ENCODE measurements around the gene NACC2. TPM values are rescaled to one million over a fixed set of nuclear protein-coding genes. Genes with fewer than 3 reads are reported as not detected.

Gene NACC2
- total RNA-seq, 4 donors from 2014 or later, result 26.0 to 51.7 (median 43.5) TPM

GRCh38 chr9:135994501-135995192 is 100.4 kb downstream of the NACC2 start:
- peaks cover 22 to 24% of the 10 kb centered on the region in 2 donors for H3K4me1 ChIP-seq
- ATAC-seq, result no peak
- TF ChIP-seq POLR2A (IDR thresholded peaks at IDR 0.05) (no peak), CTCF (IDR thresholded peaks at IDR 0.05 in 4 of 5, conservative IDR thresholded peaks at IDR 0.05 in 1 of 5) (no peak)
- H3K27me3 ChIP-seq, result peaks cover 0 to 8% (median 0%) of the 10 kb centered on the region in 3 donors
- no peak overlapping the region for H3K27ac ChIP-seq
- H3K4me3 ChIP-seq, result no peak overlapping the region
- intact Hi-C loops (cut with DNase I; ENCODE audit: low total_unique reads) (no loop called here), in situ Hi-C loops (cut with MboI; ENCODE audit: low sequenced_read_pairs in 4 of 4) (no loop called here)
- H3K9me3 ChIP-seq, result no peaks in the 10 kb centered on the region
- H3K36me3 ChIP-seq, result no peaks in the 10 kb centered on the region
- DNase-seq, result no peak

- ATAC-seq (no peak), DNase-seq (no peak)
- TF ChIP-seq POLR2A (IDR thresholded peaks at IDR 0.05), result no peak
- no peak for TF ChIP-seq CTCF (IDR thresholded peaks at IDR 0.05 in 4 of 5, conservative IDR thresholded peaks at IDR 0.05 in 1 of 5)
- Histone ChIP-seq H3K9me3 (no peaks in the 10 kb centered on the region), H3K27me3 (peaks cover 0 to 11% (median 0%) of the 10 kb centered on the region in 3 donors), H3K27ac (peak overlapping the region in 3 of 4 donors; percentile 76 to 83 (median 79)), H3K4me1 (peaks cover 22 to 24% of the 10 kb centered on the region in 2 donors), H3K4me3 (no peak overlapping the region), H3K36me3 (no peaks in the 10 kb centered on the region)
- in situ Hi-C loops (cut with MboI; ENCODE audit: low sequenced_read_pairs in 4 of 4) (no loop called here), intact Hi-C loops (cut with DNase I; ENCODE audit: low total_unique reads) (no loop called here)
These were observed 101.2 kb downstream of the NACC2 start for GRCh38 chr9:135993765-135994500.

GRCh38 chr9:135993409-135993742 is 101.7 kb downstream of the NACC2 start:
- ATAC-seq, result no peak
- Histone ChIP-seq H3K36me3 (no peaks in the 10 kb centered on the region), H3K4me3 (peak overlapping the region in 2 of 4 donors; percentile 31 to 32), H3K9me3 (no peaks in the 10 kb centered on the region), H3K27me3 (peaks cover 0 to 11% (median 0%) of the 10 kb centered on the region in 3 donors), H3K27ac (peak overlapping the region; percentile 76 to 83 (median 78)), H3K4me1 (peaks cover 22 to 24% of the 10 kb centered on the region in 2 donors)
- in situ Hi-C loops (cut with MboI; ENCODE audit: low sequenced_read_pairs in 4 of 4), result no loop called here
- no peak for DNase-seq
- intact Hi-C loops (cut with DNase I; ENCODE audit: low total_unique reads), result no loop called here
- no peak for TF ChIP-seq CTCF (IDR thresholded peaks at IDR 0.05 in 4 of 5, conservative IDR thresholded peaks at IDR 0.05 in 1 of 5)
- no peak for TF ChIP-seq POLR2A (IDR thresholded peaks at IDR 0.05)

GRCh38 chr9:135992486-135993408 is 102.3 kb downstream of the NACC2 start:
- Histone ChIP-seq H3K4me3 (peak overlapping the region; percentile 31 to 43 (median 34)), H3K9me3 (no peaks in the 10 kb centered on the region), H3K27me3 (peaks cover 0 to 11% (median 0%) of the 10 kb centered on the region in 3 donors), H3K27ac (peak overlapping the region; percentile 76 to 83 (median 78)), H3K36me3 (no peaks in the 10 kb centered on the region), H3K4me1 (peaks cover 22 to 24% of the 10 kb centered on the region in 2 donors)
- peak; percentile 59 to 71 for DNase-seq
- TF ChIP-seq CTCF (IDR thresholded peaks at IDR 0.05 in 4 of 5, conservative IDR thresholded peaks at IDR 0.05 in 1 of 5) (no peak), POLR2A (IDR thresholded peaks at IDR 0.05) (peak in 1 of 2 donors; percentile 30)
- intact Hi-C loops (cut with DNase I; ENCODE audit: low total_unique reads) (no loop called here), in situ Hi-C loops (cut with MboI; ENCODE audit: low sequenced_read_pairs in 4 of 4) (no loop called here)
- peak; percentile 79 to 83 for ATAC-seq

All from gastrocnemius medialis (tissue), 4 donors.